Neural cell (in vitro differentiated cells): ENCODE measurements around the gene CIB1.

Experiments
- CTCF ChIP-seq: fragments of 450-650 bp; IDR thresholded peaks from 2 replicates; pipeline ENCODE4 v1.5.1; 2014; ENCODE audit warnings: antibody characterized with exemption, mild to moderate bottlenecking, moderate library complexity; ENCODE audit not compliant: poor library complexity, severe bottlenecking
- RAD21 ChIP-seq: fragments of 450-650 bp; conservative IDR thresholded peaks from 2 replicates; pipeline ENCODE4 v1.6.1; 2014; ENCODE audit warnings: antibody characterized with exemption, mild to moderate bottlenecking, moderate library complexity
- SMC3 ChIP-seq: fragments of 450-650 bp; conservative IDR thresholded peaks from 2 replicates; pipeline ENCODE4 v1.6.1; 2014; ENCODE audit warnings: antibody characterized with exemption, mild to moderate bottlenecking, moderate library complexity; ENCODE audit not compliant: poor library complexity
- TAF1 ChIP-seq: IDR thresholded peaks from 2 replicates; pipeline ENCODE4 v1.6.1; 2012; ENCODE audit warnings: low read depth

- TF ChIP-seq CTCF (no peak), RAD21 (no peak), SMC3 (no peak), TAF1 (no peak)
Observed at GRCh38 chr15:90181776-90182175, 52.0 kb downstream of the CIB1 start.
